GM19452 (cell line): Measurements from ENCODE around the gene ZC3H4.
"Not testable (repeated sequence)": the region's sequence is repeated elsewhere in the genome, so short reads cannot be mapped to it uniquely, and the experiment has no call there.

ENCODE experiments used
- ATAC-seq: cut with Tn5 transposase; IDR thresholded peaks from one replicate; pipeline ENCODE4 v1.9.1; 2021; ENCODE audit not compliant: unreplicated experiment

ZC3H4 gene

DNA sequence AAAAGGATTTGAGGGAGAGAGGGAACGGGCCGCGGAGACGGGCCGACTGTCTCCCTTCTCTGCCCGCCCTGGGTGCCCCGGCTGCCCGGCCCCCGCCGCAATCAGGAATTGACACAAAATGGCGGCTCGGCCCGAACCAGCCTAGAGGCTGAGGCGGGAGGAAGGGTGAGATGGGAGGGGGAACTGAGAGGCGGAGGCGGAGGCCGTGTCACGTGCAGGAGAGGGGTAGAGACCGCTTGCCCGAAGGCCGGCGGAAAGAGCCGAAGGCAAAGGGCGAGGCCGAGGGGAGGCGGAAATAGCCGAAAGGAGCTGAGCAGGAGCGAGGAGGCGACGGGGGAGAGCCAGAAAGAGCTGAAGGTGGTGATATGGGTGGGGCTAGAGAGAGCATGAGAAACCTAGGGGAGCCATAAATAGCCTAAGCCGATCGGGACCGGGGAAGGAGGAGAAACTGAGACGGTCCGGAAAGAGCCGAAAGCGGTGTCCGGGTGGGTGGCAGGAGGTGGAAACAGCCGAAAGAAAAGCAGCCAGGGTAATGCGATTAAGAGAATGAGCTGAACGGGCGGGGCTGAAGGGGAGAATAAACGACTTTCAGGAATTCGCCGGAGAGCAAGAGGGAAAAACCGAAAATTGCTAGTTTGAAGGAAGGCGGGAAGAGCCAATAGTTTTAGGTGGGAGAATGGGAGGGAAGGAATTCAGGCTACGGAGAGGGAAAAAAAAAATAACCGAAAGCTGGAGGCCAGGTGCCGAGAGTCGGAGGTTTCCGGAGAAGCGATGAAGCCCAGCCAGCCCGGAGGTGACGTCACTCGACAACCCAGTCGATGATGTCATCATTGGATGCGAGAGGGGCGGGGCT lies at the start of gene ZC3H4:
Gene ZC3H4, minus strand, starts transcription at position 780 of the 853 bp plus-strand sequence. CDS start 1,192 bp downstream, outside the sequence.
- ATAC-seq, result peak; percentile 77

DNA sequence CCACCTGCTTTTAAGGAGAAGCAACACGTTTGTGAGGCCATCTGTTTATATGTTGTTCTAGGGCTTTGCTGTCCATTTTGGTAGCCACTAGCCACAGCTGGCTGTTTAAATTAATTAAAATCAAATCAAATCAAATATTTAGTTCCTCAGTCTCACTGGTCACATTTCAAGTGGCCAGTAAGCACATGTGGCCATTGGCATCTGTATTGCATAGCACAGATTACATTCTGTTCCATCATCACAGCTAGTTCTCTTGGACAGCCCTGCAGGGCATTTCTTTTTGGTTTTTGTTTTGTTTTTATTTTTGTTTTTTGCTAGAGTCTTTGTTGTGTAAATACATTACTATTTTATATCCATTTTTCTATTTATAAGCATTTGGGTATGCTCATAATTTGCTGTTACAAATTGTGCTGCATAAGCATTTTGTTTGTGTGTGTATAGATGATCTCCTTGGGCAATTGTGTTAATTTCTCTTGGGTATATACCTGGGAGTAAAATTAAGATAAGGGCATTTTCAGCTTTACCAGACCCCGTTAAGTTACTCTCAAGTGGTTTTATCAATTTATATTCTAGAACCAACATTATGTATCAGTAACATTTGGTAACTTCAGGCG lies 48.4 kb upstream of the ZC3H4 start:
- no peak for ATAC-seq

DNA sequence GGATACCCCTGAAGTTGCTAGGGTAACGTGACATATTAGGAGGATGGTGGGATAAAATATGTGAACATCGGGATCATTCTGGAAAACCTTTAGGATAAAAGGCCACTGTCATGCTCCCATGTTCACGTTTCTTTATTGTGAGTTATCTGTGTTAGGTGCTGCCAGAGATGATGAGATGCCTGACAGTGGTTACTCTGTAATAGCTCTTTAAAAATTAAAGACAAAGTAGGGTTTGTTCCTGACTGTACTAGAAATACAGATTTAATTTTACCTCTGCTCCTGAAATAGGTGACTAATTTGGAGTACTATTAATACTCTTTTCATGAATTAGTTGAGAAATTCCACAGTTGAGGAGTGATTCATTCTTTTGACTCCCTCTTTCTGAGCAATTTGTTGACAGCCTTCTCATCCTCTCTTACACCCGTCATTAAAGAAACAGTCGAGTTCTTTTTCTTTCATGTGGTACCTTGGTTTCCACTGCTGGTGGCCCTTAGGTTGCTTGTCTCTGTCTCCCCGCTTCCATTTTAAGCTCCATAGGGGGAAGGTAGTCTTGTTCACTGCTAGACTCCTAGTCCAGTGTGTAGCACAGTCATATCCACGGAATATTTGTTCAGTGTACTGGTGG lies 45.4 kb upstream of the ZC3H4 start:
- no peak for ATAC-seq

DNA sequence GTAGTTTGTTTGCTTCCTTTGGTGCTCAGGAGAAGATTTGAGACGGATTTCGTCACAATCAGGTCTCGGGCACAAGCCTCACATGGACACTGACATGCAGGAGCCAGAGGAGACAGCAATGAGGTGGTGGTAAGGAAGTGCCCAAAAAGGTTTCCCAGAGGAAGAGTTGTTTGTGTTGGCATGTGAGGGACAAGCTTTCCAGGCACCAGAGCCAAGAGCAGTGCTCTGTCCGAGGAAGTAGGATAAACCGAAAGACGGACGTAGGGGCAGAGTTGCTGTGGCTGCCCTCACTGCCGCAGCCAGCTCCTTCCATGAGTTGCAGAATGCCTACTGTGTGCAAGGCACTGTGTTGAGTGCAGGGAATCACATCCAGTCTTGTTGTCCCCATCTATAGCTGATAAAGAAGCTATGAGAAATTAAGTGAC lies 44.8 kb upstream of the ZC3H4 start:
- no peak for ATAC-seq

DNA sequence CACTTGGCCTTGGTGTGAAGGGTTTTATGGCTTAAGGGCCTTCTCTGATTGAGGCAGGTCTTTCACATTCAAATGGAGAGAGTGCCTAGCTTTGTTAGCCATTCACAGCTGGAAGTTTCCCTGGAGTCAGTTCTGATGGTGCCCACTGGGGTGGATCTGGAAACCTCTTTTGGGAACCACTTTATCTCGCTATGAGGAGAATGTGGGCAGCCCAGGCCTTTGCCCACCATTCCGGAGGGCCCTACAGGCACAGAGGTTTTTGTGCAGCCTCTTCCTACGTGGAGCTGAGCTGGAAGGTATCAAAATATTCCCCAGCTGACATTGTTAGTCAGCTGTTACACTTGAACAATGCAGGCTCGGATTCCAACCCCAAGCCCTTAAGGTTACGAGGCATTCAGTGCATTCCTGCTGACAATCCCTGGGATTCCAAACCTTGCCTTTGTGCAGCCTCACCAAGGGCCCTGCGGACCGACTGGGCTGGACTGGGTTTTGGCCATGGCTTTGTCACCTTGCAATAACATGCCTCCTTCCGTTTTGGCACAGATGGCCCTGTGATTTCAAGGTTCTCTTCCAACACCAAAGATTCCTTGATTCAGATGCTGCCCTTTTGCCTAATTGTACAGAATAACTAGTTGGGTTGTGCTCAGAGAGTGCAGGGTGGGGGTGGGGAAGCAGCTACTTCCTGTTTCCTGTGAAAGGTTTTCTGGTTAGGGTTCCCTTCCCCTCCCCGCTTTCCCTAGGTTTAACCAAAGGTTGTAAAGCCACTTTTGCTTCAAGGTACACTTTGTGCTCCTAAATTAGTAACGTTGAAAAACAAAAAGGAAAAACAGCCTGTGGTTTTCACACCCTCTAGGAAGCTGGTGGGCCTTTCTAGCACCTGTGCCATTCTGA lies 44.1 kb upstream of the ZC3H4 start:
- no peak for ATAC-seq

DNA sequence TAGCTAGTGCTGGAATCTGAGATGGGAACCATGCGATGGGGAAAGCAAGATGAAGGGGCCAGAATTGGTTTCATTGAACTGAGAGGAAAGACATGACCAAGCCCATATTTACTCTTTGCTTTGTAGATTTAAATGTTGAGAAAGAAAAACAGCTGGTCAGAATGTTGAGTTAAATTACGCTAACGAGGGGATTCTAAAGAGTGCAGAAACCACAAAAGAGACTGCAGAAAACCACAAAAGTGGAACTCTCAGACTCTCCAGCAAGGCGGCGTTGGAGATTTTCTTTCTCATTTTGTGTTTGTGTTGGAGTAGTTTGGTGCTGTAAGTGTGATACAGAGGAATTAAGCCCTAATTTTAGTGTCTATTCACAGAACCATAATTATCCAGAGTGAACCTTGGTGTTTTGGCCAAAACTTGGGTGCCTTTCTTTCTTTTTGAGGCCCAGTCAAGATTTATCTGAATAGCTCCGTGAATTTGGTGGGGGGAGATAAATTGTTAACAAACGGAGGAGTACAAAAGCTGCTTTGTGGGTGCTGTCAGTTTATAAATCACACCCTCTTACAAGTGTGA lies 43.4 kb upstream of the ZC3H4 start:
- ATAC-seq, result no peak

DNA sequence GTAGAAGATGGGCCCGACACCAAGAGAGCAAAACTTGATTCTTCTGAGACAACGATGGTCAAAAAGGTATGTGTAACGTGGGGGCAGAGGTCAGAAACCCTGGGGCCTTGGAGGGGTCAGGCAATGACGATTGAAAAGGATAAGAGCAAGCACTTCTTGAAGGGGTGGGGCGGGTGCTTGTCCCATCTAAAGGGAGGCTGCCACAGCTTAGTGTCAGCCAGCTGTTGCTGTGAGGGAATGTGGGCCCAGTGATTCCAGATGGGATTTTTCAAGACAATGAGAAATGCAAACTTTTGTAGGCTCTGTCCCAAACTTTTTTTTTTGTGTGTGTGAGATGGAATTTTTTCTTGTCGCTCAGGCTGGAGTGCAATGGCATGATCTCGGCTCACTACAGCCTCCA lies 41.6 kb upstream of the ZC3H4 start:
- no peak for ATAC-seq

DNA sequence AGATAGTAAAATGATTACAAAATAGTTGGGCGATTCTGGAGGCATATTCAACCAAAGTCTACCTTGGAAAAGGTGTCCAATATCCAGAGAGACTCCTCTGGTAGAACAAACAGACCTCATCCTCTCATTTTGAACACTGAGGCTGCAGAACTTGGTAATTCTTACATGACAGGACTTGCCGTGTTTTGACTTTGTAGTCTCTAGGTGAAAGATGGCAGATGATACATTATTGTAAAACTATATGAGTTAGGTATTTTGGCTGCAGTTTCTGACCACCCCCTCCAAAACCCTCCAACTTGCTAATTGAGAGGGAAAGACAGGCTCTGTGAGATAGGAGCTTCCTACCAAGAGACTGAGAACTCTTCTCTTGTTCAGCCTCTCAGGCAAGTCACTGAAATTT lies 39.7 kb upstream of the ZC3H4 start:
- ATAC-seq, result no peak

DNA sequence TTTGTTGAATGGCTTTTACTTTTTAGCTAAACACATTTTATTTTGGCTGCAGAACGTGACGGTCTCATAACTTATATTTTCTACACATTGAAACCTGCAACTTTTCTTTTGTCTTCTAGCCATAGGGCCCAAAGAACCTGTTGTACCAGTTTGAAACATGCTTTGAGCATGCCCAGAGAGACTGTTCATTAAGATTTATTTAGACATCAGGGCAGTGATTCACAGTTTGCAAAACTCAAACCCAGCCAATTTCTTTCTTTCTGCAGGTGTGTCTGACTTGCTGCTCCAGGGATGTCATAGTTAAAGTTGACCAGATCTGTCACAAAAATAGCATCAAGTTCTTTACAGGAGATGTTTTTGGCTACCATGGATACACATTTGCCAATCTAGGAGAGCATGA lies 39.1 kb upstream of the ZC3H4 start:
- ATAC-seq, result no peak

DNA sequence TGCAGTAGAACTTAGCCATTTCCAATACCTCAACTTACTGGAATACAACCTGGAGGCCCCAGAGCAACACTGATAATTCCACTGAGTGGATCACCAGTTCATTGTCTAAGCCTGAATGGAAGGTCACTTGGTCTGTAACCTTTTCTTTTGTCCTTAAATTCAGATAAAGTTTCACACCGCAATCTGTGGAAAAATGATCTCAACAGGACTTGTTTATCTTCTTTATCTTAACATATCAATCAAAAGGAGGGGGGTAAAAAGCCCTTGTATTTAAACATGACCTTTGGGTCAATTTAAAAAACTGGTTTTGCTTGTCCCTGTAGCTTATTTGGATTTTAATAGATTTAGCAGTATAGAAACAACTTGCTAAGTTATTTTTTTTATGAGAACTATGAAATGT lies 38.6 kb upstream of the ZC3H4 start:
- ATAC-seq, result no peak

DNA sequence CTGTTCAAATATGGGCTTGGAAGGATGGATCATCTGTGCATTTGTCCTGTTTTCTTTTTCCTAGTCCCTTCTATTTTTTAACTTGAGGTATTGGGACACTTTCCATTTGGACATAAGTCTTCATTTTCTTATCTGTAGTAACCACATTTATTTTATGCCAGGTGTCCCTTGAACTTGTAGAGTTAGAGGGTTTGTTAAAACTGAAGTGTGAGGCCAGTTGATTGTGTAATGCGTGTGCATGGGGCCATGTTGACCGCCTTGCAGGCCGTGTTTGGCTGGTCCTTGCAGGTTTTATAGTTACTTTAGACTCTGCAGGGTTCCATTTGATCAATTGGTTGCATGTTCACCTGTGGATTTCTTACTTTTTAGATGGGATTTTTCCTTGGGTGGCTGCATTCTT lies 38.1 kb upstream of the ZC3H4 start:
- ATAC-seq, result no peak

DNA sequence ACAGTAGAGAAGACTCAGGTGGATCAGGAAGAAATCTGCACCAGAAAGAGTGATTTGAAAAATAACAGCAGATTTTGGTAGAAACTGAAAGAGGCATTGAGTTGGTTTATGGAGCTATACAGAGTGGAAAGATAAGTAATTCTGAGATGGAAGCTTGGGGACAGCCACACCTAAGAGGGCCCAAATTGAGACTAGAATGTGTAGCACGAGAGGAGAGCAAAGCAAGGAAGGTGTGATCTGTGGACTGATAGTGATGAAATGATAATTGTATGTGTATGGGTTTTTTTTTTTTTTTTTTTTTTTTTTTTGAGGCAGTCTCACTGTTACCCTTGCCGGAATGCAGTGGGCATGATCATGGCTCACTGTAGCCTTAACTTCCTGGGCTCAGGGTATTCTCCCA lies 33.3 kb upstream of the ZC3H4 start:
- no peak for ATAC-seq

DNA sequence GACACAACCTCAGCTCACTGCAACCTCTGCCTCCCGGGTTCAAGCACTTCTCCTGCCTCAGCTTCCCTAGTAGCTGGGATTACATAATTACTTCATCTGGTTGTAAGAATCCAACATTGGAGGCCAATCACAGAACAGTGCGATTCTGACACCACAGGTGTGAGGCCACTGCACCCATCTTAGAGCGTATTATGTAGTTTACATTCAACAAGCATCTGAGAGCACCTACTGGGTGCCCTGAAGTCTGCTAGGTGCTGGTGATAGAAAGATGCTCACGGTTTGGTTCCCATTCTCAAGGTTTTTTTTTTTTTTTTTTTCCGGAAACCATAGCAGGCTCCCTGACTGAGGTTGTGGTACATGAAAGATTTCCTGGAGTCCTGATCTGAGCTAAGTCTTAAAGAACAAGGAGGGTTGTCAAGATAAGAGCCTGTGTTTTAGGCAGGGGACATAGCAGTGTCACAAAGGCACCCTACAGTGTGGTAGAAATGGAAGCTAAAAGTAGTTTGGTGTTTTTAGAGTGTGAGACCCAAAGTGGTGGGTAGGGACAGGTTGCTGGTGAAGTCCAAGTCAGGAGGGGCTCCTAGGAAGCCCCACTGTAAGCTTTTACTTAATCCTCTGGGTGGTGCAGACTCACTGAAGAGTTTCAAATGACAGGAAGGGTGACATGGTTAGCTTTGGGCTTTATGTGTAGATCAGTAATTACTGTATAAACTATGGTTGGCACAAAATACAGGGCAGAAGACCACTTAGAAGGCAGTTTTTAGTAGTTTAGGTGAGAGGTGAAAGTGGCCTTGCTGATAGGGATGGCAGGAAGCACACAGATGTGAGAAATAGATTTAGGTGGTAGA lies 32.3 kb upstream of the ZC3H4 start:
- no peak for ATAC-seq

DNA sequence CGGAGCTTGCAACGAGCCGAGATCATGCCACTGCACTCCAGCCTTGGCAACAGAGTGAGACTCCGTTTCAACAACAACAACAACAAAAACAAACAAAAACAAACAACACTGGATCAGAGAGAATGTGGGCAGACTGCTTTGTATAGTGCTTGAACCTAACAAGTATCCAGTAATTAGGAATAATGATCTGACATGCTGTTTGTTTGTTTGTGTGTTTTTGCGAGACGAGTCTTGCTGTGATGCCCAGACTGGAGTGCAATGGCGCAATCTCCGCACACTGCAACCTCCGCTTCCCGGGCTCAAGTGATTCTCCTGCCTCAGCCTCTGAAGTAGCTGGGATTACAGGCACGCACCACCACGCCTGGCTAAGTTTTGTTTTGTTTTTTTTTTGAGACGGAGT lies 31.1 kb upstream of the ZC3H4 start:
- ATAC-seq, result no peak

DNA sequence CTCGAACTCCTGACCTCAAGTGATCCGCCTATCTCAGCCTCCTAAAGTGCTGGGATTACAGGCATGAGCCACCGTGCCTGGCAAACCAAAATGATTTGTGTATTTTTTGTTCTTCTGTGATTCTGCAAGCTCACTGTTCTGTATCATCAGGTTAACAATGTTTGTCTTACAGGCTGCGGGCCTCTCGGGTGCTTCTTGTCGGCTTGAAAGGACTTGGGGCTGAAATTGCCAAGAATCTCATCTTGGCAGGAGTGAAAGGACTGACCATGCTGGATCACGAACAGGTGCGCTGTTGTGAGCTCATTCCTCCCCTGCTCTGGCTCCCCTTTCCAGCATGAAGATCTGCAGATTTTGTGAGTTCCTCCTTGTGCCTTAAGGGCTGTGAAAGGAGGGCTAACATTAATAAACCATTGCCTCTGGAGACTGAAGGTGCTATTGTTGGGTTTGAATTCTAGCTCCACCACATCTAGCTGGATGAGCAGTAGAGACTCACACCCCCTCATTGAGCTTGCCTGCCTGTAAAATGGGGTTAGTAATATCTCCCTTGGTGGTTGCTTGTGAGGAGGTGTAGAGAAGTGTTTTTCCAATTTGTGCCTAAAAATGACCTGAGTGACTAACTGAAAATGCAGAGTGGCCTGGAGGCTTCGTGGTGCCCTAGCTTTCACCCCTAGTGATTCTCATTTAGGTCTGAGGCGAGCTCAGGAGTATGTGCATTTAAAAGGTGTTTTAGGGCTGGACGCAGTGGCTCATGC lies 29.9 kb upstream of the ZC3H4 start:
- no peak for ATAC-seq

DNA sequence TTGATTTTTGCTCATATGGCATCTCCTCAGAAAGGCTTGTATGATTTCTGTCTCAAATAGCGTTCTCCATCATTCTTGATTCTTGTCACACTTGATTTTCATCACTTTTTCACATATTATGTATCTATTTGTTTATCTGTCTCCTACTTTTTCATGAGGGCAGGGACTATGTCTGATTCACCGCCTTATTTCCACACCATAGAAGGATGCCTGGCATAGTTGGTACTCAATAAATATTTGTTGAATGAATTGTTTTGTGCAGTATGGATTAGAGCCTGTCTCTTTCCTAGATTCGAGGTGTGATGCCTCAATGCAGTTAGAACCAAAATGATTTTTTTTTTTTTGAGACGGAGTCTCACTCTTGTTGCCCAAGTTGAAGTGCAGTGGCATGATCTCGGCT lies 29.2 kb upstream of the ZC3H4 start:
- no peak for ATAC-seq

DNA sequence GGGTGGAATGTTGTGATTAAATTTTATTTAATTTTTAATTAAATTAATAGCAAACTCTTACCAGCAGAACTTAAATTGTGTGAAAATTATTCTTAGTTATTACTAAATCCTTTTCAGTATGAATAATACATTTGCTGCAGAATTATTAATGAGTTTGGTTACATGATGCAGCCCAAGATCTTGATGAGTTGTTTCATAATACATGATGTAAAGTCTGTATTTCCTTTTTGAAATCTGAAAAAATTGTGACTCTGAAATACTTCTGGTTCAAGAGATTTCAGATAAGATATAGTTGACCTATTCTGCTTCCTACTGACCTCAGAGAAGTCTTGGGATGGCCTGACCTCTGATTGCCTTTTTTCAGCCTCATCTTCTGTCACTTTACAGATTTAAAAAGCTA lies 28.1 kb upstream of the ZC3H4 start:
- no peak for ATAC-seq

DNA sequence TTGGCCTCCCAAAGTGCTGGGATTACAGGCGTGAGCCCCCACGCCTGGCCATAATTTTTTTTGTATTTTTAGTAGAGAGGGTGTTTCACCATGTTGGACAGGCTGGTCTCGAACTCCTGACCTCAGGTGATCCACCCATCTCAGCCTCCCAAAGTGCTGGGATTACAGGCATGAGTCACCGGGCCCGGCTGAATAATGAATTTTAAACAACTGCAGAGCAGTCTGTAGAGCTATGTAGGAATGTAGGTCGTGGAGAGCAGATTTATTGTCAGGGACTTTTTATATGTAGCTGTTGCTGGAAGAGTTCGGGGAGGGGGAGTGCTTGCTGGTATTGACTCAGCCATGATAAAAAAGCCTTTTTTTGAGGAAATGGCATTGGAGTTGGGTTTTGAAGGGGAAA lies 27.7 kb upstream of the ZC3H4 start:
- ATAC-seq, result not testable (repeated sequence)

DNA sequence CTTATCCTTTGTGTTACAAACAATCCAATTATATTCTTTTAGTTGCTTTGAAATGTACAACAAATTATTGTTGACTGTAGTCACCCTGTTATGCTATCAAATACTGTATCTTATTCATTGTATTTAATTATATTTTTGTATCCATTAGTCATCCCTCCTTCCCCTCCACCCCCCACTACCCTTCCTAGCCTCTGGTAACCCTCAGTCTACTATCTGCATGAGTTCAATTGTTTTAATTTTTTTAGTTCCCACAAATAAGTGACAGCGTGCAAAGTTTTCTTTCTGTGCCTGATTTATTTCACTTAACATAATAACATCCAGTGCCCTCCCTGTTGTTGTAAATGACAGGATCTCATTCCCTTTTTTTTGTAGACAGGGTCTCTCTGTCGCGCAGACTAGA lies 21.6 kb upstream of the ZC3H4 start:
- ATAC-seq, result no peak
